HG02610 (cell line): ENCODE measurements around the gene GGA3.
"Not testable (repeated sequence)": the region's sequence is repeated elsewhere in the genome, so short reads cannot be mapped to it uniquely, and the experiment has no call there.

Experiments
- ATAC-seq: cut with Tn5 transposase; IDR thresholded peaks from one replicate; pipeline ENCODE4 v1.9.1; 2021; ENCODE audit warnings: mild to moderate bottlenecking, moderate library complexity; ENCODE audit not compliant: unreplicated experiment

GGA3 gene, protein sequence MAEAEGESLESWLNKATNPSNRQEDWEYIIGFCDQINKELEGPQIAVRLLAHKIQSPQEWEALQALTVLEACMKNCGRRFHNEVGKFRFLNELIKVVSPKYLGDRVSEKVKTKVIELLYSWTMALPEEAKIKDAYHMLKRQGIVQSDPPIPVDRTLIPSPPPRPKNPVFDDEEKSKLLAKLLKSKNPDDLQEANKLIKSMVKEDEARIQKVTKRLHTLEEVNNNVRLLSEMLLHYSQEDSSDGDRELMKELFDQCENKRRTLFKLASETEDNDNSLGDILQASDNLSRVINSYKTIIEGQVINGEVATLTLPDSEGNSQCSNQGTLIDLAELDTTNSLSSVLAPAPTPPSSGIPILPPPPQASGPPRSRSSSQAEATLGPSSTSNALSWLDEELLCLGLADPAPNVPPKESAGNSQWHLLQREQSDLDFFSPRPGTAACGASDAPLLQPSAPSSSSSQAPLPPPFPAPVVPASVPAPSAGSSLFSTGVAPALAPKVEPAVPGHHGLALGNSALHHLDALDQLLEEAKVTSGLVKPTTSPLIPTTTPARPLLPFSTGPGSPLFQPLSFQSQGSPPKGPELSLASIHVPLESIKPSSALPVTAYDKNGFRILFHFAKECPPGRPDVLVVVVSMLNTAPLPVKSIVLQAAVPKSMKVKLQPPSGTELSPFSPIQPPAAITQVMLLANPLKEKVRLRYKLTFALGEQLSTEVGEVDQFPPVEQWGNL

DNA sequence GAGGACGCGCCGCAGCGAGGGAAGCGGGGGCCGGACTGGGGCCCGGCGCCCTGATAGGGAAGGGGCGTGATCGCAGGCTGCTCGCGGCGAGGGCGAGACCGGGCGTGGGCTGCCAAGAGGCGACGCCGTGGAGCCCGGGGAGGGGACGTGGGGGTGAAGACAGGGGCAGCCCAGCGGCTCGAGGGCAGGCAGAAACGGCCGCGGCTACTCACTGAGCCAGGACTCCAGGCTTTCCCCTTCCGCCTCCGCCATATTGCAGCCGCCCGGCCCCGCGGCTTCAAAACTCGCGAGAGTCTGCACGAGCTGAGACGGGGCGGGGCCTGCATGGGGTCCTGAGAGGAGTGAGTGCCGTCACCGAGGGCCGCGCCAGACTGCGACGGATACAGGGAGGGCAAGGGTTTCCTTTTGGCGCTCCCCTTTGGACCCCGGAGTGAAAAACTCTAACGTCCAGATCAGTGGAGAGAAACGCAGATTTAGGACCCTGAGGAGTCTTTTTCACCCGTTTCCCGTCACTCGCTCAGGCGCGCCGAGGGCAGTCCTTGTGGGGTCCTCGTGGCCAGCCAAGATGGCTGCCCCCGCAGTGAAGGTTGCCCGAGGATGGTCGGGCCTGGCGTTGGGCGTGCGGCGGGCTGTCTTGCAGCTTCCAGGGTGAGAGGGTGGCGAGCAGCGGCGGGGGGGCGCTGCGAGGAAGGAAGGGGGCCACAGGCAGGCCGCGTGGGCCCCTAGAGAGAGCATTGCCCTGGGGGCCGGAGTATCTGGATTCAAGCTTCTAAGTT lies at the start of gene GGA3, which contains the start of gene MRPS7:
Gene GGA3 (minus strand): TSS at position 271 of the 776 bp plus-strand sequence. CDS start 19 bp downstream, at position 252.
Gene MRPS7 (plus strand): TSS at position 544 of the 776 bp plus-strand sequence. CDS start 22 bp downstream, at position 566.
- ATAC-seq = peak; percentile 84

DNA sequence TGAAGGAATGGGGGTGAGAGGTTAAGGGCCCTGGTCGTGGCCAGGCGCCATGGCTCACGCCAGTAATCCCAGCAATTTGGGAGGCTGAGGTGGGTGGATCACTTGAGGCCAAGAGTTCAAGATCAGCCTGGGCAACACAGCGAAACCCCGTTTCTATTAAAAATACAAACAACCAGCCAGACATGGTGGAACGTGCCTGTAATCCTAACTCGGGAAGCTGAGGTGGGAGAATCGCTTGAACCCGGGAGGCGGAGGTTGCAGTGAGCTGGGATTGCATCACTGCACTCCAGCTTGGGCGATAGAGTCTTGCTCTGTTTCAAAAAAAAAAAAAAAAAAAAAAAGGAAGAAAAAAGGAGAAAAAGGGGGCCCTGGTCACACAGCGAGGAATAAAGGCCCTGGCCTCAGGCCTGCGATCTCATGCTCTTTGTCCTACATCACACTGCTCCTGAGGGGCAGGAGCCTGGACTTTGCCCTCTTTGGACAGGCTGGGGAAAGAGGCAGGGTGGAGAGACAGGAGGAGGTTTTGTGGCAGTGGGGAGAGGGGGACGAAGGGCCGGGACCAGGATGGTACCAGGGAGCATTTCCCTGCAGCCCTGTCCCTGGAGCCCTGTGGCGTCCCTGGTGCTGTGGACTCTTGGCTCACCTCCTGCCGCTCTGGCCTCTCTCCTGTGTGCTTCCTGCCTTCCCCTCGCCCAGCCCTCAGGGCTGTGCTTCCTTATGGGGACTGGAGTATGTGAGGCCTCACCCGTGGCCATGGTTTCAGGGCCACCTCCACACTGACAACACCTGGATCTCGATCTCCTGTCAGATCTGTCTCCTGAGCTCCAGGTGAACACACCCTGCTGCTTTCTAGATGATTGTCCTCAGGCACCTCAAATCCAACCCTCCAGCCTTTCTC lies 47.6 kb upstream of the GGA3 start:
- ATAC-seq = no peak

DNA sequence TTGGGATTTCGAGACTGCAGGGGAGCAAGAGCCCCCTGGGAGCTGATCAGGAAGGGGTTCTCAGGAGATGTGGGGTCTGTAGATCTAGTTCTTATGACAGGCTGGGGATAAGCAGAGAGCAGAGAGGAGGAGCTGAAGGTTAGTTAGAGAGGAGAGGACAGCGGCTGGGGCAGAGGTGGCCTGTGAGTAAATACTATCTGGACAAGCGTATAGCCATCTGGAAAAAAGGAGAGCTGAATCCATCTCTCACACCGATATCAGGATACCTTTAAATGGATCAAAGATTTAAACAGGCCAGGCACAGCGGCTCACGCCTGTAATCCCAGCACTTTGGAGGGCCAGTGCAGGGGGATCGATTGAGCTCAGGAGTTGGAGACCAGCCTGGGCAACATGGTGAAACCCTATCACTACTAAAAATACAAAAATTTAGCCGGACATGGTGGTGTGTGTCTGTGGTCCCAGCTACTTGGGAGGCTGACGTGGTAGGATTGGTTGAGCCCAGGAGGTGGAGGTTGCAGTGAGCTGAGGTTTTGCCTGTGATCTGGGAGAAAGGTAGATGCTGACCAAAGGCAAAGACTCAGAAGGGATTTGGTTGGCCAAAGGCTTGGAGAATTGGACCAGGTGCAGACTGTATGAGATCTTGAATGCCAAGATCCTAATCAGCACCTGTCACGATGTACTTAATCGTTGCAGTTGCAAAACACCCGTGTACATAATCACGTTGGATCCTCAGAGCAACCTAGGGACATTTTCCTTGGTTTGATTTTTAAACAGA lies 46.7 kb upstream of the GGA3 start:
- ATAC-seq = no peak

DNA sequence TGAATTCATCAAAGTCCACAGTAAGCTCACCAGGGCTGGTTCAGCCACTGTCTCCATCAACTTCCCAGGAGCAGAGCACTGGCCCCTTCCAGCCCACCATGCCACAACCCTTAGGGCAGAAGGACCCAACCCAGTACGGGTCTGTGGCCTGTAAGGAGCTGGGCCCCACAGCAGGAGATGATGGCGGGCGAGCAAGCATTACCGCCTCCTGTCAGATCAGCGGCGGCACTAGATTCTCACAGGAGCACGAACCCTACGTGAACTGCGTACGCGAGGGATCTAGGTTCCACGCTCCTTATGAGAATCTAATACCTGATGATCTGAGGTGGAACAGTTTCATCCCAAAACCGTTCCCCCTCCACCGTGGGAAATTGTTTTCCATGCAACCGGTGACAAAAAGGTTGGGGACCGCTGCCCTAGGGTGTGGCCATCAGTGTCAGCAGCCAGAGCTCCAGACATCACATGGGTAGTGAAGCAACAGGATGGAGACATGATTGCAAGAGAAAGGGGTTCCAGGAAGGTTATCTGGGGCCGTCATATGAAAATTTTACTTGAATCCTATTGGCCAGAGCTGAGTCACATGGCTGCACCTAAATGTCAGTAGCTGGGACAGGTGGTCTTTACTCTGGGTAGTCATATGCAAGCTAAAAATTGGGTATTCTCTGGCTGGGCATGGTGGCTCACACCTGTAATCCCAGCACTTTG lies 40.2 kb upstream of the GGA3 start:
- ATAC-seq = no peak

DNA sequence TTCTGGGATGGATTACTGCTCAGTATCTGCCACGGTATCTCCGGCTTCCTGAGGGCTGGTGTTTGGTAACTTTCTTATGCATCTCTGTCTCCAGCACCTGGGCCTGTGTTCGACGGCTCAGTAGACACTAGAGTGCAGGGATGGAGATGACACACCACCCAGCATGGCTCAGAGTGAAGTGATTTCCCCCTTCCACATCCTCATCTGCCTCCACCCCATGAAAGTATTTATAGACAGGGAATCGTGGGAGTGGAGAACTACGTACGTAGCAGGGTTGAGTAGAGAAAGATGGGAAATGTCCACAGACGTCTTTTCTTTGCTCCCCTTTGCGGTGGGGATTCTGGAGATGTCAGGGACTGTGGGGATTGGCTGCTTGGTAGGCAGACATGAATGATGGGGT lies 39.6 kb upstream of the GGA3 start:
- no peak for ATAC-seq

DNA sequence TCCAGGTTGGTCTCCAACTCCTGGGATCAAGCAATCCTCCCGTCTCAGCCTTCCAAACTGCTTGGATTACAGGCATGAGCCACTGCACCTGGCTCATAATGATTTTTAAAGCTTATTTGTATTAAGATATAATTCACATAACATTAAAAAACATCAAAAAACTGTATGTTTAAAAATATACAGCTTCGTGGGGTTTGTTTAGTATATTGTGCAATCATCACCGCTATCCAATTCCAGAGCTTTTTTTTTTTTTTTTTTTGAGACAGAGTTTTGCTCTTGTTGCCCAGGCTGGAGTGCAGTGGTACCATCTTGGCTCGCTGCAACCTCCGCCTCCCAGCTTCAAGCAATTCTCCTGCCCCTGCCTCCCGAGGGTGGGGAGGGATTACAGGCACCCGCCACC lies 38.9 kb upstream of the GGA3 start:
- ATAC-seq = no peak

DNA sequence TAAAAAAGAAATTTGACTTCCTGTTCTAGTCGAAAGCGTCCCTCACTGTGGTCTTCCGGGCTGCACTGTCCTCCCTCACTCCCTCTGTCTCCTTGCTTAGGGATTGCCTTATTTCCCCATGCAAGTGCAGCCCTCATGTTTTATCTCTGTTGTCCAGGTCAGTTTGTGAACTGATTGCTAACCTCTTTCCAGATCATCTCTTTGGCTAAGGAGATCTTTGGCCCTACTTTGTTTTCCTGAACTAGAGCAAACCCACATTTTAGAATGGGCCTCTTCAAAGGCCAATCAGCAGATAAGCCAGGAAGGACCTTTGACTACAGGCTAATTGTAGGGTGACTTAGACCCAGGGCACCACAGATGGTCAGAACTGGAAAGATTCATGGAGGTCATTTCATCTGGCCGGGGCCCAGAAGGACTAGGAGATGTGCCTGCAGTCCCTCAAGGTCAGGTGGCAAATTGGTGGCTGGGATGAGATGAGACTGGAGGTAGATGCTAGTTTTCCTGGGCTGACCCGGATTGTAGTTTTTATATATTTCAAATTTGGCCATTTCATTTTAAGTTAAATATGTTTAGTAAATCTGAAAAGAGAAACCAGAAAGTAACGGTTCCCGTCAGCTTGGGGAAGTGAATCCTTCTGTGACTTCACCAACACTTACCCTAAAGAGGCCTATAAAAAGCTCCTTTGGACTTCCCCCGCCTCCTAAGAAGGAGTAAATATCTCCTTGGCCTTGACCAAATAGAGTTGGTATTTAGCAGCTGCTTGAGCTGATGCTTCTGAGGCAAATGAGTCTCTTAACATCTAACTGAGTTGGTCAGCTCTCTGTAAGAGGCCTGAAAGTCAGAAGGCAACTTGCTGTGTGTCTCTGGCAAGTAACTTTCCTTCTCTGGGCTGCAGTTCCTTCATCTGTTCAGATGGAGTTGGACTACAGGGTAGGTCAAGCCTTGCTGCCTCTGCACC lies 34.1 kb upstream of the GGA3 start:
- ATAC-seq = peak; percentile 70

DNA sequence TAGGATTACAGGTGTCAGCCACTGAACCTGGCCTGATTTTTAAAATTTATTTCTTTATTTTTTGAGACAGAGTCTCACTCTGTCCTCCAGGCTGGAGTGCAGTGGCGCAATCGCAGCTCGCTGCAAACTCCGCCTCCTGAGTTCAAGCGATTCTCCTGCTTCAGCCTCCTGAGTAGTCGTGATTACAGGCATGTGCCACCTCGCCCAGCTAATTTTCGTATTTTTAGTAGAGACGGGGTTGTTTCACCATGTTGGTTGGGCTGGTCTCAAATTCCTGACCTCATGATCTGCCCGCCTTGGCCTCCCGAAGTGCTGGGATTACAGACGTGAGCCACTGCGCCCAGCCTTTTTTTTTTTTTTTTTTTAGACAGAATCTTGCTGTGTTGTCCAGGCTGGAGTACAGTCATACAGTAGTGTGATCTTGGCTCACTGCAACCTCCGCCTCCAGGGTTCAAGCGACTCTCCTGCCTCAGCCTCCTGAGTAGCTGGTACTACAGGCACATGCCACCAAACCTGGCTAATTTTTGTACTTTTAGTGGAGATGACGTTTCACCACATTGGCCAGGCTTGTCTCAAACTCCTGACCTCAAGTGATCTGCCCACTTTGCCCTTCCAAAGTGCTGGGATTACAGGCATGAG lies 31.5 kb upstream of the GGA3 start:
- not testable (repeated sequence) for ATAC-seq

DNA sequence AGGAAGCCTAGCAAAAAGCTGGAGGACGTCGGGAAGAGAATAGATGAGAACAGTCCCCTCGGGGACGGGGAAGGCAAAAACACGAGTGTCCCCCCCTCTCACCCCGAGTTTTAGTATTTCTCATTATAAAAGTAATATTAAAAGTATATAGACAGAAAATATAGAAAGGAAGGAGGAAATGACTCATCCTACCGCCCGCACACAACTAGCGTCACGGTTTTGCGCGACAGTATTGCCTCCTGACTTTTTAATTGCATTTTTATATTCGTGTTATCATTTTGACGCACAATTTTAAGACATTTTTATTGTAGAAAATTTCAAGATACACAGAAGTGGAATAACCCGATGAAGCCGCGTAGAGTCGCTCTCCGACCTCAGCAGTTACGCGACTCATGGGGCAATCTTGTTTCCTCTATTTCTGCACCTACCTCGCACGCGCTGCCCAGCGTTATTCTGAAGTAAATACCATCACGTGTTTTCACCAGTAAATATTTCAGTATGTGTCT lies 28.5 kb upstream of the GGA3 start:
- no peak for ATAC-seq

DNA sequence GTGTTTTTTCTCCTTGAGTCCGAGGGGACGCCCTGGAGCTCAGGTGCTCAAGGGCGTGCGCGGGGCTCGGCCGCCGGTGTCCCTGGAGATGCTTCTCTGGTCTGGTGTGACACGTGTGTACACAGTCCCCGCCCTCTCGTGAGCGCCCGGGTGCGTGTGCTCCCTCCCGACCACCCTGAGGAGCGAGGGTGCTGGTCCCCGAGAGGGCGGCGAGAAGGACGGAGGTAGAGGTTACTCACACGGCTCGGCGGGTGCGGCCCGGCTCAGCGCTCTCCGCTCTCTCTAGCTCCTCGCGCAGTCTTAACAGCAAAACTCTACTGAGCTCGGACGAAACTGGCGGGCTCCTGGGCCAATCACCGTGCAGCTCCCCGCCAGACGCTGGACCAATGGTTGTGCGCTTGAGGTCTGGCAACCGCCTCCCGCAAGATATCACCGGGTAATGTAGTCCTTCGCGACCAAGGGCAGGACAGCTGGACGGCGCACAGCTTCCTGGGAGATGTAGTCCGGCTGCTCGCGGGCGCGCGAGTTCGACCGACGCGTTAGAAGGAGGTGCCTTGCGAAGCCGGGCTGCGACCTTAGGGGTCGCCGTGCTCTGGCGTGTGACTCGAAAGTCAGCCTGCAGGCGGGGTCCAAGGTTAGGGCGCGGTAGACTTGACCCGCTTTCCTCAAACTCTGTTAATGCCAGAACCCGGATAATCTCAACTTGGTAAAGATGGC lies 27.9 kb upstream of the GGA3 start, which contains the start of gene SLC25A19:
Gene SLC25A19 (minus strand): TSS at position 319 of the 717 bp plus-strand sequence. CDS start 2,669 bp downstream, outside the sequence.
- ATAC-seq = peak; percentile 94

DNA sequence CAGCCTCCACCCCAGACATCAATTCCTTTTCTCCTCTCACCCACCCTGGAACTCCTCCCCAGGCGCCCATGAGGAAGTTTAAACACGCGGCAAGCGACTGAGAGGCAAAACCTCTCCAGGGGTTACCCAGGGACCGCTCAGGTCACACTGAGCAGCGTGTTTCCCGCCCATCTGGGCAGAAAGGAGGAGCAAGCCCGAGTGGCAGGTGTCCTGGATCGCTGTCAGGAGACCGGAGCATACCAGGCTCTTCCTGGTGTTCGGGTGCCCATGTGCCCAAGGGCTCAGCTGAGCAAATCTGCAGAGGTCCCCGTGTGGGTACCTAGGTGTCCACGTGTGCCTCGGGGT lies 27.3 kb upstream of the GGA3 start:
- ATAC-seq = peak; percentile 17

DNA sequence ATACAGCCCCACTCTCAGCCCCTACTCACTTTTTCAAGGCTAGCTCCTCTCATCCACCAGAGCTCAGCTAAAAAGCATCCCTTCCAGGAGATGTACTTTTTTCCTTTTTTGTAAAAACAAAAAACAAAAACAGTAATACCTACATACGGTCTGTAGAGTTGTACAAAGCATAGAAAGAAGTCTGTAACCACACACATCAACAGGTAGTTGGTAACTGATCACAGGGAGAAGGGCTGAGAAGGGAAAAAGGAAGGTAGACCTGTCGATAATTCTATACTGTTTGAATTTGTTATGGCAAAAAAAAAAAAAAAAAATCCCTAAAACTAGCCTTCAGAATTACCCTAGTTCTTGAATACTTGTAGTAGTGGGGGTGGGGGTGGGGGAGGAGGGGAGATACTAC lies 27.0 kb upstream of the GGA3 start:
- no peak for ATAC-seq

DNA sequence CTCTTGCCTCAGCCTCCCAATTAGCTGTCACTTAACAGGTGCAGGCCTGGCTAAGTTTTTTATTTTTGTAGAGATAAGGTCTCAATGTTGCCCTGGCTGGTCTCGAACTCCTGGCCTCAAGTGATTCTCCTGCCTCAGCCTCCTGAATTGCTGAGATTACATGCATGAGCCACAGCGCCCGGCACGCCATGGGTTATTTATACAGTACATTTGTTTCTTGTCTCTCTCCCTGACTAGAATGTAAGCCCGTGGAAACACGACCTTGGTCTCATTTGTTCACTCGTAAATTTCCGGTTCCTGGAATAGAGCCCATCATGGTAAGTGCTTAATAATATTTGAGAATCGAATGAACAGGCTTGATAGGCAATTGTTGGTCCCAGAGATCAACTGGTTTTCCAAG lies 25.8 kb upstream of the GGA3 start:
- ATAC-seq = no peak

DNA sequence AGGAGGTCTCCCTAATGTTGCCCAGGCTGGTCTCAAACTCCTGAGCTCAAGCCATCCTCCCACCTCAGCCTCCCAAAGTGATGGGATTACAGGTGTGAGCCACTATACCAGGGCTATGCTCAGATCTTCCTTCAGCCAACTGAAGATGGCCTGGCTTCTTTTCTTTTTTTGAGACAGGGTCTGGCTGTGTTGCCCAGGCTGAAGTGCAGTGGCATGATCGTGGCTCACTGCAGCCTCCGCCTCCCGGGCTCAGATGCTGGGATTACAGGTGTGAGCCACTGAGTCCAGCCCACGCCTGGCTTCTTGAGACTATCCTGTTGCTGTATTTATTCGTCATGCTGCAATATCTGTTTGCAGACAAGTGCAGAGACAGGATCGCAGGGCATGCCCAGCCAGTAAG lies 23.7 kb upstream of the GGA3 start:
- no peak for ATAC-seq

DNA sequence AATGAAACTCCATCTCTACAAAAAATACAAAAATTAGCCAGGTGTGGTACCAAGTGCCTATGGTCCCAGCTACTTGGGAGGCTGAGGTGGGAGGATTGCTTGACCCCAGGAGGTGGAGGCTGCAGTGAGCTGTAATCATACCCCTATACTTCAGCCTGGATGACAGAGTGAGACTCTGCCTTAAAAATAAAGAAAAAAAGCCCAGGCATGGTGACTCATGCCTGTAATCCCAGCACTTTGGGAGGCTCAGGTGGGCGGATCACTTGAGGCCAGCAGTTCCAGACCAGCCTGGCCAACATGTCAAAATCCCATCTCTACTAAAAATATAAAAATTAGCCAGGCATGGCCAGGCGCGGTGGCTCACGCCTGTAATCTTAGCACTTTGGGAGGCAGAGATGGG lies 18.8 kb upstream of the GGA3 start:
- not testable (repeated sequence) for ATAC-seq

DNA sequence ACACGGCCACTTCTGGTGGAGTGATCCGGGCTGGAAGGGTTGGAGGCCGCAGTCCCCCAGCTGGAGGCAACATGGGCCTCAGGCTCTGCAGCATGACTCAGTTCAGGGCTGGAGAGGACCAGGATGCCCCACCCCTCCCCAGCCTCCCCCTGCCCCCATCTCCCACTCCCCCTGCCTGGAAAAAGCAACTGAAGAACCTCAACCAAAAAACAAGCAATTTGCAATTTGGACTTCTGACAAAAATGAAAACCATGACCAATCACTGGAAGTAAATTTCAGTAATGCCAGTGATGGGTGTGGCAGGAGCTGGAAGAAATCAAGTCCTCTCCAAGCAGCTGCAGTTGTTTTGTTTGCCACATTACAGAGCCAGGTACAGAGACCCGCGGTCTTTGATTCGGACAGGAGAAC lies 16.3 kb upstream of the GGA3 start:
- ATAC-seq = no peak
